GM19023 (cell line): ENCODE measurements around the gene TMEM271.

Experiments used
- ATAC-seq: cut with Tn5 transposase; IDR thresholded peaks from one replicate; pipeline ENCODE4 v1.9.1; 2021; ENCODE audit warnings: mild to moderate bottlenecking, moderate library complexity; ENCODE audit not compliant: unreplicated experiment

Gene TMEM271

DNA sequence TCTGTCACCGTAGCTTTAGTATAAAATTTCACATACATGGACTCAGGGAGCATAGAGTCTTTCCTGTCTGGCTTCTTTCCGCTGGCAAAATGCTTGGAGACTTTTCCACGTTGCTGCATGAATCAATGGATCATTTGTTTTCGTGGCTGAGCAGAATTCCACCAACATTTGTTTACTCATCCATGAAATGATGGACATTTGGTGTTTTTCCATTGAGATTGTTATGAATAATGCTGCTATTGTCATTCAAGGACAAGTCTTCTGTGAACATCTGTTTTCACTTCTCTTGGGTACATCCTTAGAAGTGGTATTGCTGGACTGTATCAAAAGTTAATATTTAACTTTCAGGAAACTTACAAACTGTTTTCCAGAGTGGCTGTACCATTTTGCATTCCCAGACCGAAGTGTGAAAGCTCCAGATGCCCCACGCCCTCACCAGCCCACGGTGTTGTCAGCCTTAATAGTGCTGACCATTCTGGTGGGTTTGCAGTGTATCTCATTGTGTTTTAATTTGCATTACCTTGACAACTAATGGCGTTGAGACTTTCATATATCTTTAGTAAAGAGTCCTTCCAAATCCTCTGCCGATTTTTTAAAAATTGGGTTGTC lies 5.8 kb upstream of the TMEM271 start:
- ATAC-seq, result no peak

DNA sequence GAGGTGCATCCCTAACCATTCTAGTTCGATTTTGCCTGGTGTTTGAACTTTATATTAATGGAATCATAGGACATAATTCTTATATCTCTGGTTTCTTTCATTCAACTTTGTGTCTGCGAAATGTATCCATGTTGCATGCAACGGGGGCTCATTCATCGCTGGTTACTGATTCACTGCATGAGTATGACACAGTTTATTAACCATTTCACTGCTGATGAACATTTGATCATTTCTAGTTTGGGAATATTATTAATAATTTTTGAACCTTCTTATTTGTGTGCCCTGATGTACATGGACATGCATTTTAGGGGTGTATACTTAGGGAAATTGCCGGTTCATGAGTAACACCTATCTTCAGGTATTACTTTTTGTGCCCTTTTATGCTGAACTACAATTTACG lies 5.1 kb upstream of the TMEM271 start:
- ATAC-seq, result no peak

GRCh38 chr4:579543-580175 lies 3.6 kb upstream of the TMEM271 start:
- ATAC-seq, result no peak

DNA sequence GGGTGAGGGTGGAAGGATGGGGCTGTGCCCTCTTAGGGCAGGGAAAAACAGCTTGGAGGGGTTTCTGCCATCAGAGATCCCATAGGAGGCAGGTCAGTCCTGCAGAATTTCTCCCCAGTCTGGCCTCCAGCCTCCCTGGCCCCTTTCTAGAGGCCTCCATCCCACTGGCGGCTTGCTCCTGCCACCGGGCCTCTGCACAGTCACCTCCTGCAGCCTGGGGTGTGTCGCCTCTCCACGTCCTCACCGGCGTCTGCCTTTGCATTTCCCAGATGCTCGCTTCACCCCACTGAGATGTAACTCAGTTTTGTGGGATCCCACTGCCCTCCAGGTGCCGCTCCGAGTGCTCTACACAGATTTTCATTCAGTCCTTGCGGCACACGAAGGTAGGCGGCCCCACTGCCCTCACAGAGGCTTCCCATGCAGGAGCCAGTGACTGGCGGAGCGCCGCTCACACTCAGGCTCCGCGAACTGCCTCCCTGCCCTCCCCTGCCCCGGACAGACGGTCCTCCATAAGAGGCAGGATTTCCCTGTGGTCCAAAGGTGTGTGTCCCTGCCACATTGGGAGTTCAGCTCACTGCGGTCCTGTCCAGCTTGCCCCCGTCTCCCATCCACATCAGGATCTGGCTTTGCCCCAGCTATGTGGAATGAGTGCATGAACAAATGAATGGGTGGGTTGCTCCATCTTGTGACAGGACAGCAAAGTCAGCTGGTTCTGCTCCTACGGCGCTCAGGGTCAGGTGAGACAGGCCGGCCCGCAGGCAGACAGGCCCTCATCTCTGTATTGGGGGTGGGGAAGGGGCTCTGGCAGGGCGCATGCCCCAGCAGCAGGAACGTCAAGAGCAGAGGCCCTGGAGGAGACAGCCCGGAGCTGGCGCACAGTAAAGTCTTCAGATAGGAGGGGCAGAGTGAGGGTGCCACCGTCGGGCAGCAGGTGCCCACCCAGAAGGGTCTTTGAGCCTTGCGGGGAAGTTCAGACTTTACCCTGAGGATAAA lies 2.7 kb upstream of the TMEM271 start:
- ATAC-seq, result no peak

DNA sequence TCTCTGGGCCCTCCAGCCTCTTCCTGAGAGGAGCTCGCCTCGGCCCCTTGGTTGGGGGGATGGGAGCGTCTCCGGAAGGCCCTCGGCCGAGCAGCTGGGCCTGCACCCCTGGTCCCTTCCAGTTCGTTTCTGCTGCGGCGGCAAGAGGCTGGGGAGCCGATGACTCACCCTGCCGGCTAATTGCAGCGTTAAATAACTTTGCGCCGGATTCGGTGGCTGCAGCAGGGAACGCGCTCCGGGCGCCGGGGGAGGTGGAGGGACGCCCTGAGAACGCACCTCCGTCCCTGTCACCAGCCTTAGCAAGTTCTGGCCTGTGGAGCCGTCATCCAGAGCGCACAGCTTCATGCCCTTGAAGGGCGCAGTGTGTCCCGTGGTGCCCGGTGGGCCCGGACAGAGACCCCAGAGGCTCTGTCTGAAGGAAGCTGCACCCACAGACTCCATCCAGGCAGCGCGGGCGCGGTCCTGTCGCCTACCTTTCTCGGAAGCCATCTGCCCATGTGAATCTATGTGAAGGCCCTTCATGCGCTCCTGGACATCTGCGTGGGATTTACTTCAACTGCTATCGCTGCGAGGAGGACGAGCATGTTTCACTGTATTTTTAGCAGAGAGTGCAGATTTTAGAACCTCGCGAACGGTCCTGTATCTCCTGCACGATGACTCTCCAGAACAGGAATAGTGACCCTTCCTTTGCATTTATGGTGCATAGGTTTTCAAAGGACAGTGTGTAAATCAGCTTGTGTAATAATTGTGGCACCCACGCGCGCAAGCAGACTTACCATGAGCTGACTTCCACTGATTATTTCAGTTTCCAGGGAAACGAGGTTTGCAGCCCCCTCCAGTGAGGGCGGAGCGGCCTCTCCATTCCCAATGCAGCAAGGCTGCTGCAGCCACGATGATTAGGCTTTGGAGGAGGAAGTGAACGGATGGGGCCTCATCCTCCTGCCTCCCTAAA lies 1.7 kb upstream of the TMEM271 start:
- ATAC-seq, result no peak

GRCh38 chr4:576991-577498 lies 950 bp upstream of the TMEM271 start:
- no peak for ATAC-seq

DNA sequence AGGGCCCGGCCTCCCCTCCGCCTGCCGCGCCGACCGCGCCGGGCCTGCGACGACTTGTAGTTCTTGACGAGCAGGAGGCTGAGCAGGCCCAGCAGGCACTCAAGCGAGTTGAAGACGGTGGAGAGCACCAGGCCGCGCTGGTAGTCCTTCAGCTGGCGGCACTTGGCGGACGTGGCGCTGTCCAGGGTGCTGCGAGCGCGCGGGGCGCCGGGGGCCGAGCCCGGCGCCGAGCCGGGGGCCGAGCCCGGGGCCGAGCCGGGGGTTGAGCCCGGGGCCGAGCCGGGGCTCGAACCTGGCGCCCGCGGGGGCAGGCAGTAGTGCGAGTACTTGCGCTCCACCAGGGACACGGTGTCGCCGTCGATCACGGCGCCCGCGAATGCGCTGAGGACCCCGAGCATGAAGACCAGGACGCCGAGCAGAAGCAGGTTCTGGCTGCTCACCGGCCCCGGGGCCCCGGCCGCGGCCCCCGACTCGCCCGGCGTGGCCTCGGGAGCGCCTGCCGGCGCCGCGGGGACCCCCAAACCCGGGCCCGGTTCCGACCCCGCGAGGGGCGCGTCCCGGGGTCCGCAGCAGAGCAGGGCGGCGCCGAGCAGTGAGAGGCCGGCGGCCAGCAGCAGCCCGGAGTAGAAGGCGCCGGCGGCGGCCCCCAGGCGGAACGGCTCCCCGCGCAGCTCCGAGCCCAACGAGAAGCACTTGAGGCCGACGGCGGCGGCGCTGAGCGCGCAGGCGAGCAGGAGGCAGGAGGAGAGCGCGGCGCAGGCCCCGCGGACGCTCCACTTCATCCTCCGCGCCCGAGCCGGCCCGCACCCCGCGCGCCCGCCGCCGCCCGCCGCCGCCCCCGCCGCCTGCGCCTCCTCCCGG lies 584 bp downstream of the TMEM271 start:
- ATAC-seq, result no peak

GRCh38 chr4:574346-575161 lies 1.5 kb downstream of the TMEM271 start:
- ATAC-seq, result no peak

- ATAC-seq, result no peak
These were observed 2.8 kb downstream of the TMEM271 start for GRCh38 chr4:573122-573892.

DNA sequence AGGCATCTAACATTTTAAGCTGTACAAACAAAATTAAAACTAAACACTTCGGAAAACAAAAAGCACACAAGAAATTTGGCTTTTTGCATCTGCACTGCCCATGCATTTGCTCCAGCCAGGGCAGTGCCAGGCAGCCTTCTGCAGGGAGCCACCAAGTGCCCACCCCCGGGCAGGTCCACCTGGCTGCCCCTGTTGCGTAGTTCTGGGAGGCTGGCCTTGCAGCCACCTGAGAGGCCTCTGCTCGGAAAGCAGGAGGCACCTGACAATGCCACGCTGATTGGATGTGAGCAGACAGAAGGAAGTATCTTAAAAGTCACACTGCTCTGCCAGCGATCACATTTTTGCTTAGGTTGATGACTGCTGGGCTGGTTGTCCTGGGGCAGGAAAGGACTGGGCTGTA lies 3.5 kb downstream of the TMEM271 start:
- no peak for ATAC-seq

GRCh38 chr4:571838-572572 lies 4.1 kb downstream of the TMEM271 start:
- ATAC-seq, result no peak

DNA sequence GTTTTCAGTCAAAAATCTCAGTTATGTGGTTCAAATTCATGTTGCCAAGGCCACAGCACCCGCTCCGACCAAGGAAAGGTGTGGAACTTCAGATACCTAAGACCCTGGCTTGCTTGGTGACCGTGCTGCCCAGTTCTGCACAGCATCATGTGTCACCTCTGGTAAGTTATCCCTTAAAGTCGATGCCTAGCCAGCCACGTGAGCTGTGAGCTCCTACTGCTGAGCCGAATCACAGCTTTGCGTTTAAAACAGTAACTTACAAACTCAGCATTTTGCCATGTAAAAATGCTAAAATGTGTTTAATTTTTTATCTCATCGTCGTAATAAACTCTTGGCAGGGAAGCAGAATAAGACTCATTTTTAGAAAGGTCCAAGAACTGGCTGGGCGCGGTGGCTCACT lies 5.3 kb downstream of the TMEM271 start:
- ATAC-seq, result no peak

DNA sequence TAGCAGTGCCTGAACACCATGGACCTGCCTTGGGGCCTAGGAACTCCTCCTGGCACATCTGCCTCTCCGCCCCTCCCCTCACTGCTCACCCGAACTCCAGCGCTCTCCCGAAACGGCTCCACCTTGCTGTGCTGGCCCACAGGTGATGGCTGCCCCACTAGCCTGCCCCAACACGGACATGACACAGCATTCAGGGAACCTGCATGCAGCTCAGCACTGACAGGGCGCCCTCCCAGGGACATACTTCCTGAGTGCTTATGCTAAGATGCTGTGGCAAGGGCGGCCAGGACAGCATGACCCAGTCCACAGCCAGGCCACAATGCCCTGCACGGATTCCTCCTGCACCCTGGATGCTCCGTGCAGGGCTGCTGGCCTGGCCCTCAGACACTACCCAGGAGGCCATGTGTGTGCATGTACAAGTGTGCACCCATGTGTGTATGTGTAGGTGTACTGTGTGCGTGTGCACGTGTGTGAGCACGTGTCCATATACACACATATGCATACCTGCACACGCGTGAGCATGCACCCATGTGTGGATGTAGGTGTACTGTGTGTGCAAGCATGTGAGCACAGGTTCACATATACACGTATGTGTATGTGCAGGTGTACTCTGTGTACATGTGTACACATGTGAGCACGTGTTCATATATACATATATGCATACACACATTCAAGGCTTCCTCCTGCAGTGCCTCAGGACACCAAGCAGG lies 6.0 kb downstream of the TMEM271 start:
- ATAC-seq, result no peak

DNA sequence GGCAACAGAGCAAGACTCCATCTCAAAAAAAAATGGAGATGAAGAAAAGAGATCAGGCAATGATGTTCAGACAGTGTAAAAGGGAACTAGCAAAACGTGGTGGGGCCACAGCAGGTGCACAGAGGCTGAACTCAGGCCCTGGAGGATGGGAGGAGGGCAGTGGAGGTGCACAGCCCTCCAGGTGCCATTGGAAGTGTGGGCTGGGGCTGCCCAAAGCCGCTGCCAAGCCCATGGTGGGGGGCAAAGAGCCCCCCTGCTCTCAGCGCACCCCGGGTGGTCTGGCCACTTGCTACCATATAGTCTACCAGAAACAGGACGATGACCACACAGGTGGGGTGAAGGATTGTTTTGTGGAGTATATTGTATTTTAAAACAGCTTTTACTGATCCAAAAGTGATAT lies 7.1 kb downstream of the TMEM271 start:
- ATAC-seq, result no peak

DNA sequence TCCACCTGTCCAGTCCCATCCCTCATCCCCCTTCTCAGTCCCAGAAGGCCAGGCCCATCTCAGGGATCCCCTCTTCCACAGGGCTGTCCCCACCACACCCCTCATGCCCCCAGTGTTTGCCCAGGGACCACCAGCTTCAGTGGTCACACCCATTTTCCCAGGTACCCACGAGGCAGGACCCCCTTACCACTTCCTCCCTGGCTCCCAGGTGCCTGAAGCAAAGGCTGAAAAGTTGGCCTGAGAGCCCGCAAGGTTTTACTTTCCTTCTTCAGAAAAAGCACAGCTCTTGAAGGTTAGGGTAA lies 7.8 kb downstream of the TMEM271 start:
- no peak for ATAC-seq

- ATAC-seq, result no peak
These were observed 8.4 kb downstream of the TMEM271 start for GRCh38 chr4:567457-568350.
